HL-60 (cell line): ENCODE data around the gene JARID2.
"Not testable (repeated sequence)": the region's sequence is repeated elsewhere in the genome, so short reads cannot be mapped to it uniquely, and the experiment has no call there.

ENCODE experiments used
- DNase-seq, 2 experiments: peaks; one replicate each; pipeline ENCODE4 v3.0.0-alpha.2; 2010 to 2020; ENCODE audit warnings: low read depth in 1 of 2, low spot score in 1 of 2
- H3K27ac ChIP-seq: fragments of 250-450 bp; sonication (Bioruptor Pico); replicated peaks from 2 replicates; pipeline ENCODE4 v1.5.1; 2020; ENCODE audit warnings: mild to moderate bottlenecking, moderate library complexity
- H3K27me3 ChIP-seq: fragments of 250-450 bp; sonication (Bioruptor Pico); 2 replicates; pipeline ENCODE4 v1.5.1; 2021; ENCODE audit warnings: mild to moderate bottlenecking, moderate library complexity; ENCODE audit not compliant: insufficient read depth, poor library complexity, severe bottlenecking
- H3K4me3 ChIP-seq: replicated peaks from 2 replicates; pipeline ENCODE4 v1.5.1; 2011; ENCODE audit warnings: mild to moderate bottlenecking, control low read depth, low read length; ENCODE audit not compliant: insufficient read depth
- CTCF ChIP-seq: IDR thresholded peaks from one replicate; pipeline ENCODE4 v1.5.1; 2011; ENCODE audit warnings: low read length, control low read depth, inconsistent platforms; ENCODE audit not compliant: insufficient read depth
- GABPA ChIP-seq: IDR thresholded peaks from 2 replicates; pipeline ENCODE4 v1.6.1; 2012; ENCODE audit warnings: low read depth
- POLR2AphosphoS5 ChIP-seq: IDR thresholded peaks from 2 replicates; pipeline ENCODE4 v1.6.1; 2012; ENCODE audit warnings: low read depth
- REST ChIP-seq: IDR thresholded peaks from 2 replicates; pipeline ENCODE4 v1.6.1; 2012; ENCODE audit warnings: low read depth; ENCODE audit not compliant: insufficient replicate concordance
- SPI1 ChIP-seq: IDR thresholded peaks from 2 replicates; pipeline ENCODE4 v1.6.1; 2012; ENCODE audit warnings: low read depth, mild to moderate bottlenecking, borderline replicate concordance

JARID2 gene

GRCh38 chr6:15413466-15414234 lies 167.8 kb downstream of the JARID2 start:
- no peak for DNase-seq
- Histone ChIP-seq H3K27ac (no peak overlapping the region), H3K27me3 (no peaks in the 10 kb centered on the region), H3K4me3 (no peak overlapping the region)
- TF ChIP-seq GABPA (no peak), REST (no peak), CTCF (no peak), POLR2AphosphoS5 (no peak), SPI1 (no peak)

- H3K27me3 ChIP-seq = no peaks in the 10 kb centered on the region
- H3K27ac ChIP-seq = no peak overlapping the region
- TF ChIP-seq SPI1 = no peak
- TF ChIP-seq CTCF = no peak
- no peak for TF ChIP-seq GABPA
- no peak for TF ChIP-seq POLR2AphosphoS5
- no peak overlapping the region for H3K4me3 ChIP-seq
- DNase-seq = no peak
These were observed 168.4 kb downstream of the JARID2 start for GRCh38 chr6:15414235-15414612.

- H3K27ac ChIP-seq, H3K27me3 ChIP-seq: not testable (repeated sequence)
These were observed 169.8 kb downstream of the JARID2 start for GRCh38 chr6:15415622-15416021.

GRCh38 chr6:15416932-15417509 lies 171.2 kb downstream of the JARID2 start:
- DNase-seq = no peak
- no peak overlapping the region for H3K4me3 ChIP-seq
- no peak overlapping the region for H3K27ac ChIP-seq
- H3K27me3 ChIP-seq = no peaks in the 10 kb centered on the region
- no peak for TF ChIP-seq REST
- TF ChIP-seq GABPA = no peak
- TF ChIP-seq POLR2AphosphoS5 = no peak
- no peak for TF ChIP-seq SPI1
- no peak for TF ChIP-seq CTCF

More at GRCh38 chr6:15415622-15416021, 169.8 kb downstream of the JARID2 start:
- not testable (repeated sequence) for H3K4me3 ChIP-seq, DNase-seq
